ENCODE measurements around the gene KCNN3.
"Not testable (repeated sequence)": the region's sequence is repeated elsewhere in the genome, so short reads cannot be mapped to it uniquely, and the experiment has no call there.

Gene KCNN3

DNA sequence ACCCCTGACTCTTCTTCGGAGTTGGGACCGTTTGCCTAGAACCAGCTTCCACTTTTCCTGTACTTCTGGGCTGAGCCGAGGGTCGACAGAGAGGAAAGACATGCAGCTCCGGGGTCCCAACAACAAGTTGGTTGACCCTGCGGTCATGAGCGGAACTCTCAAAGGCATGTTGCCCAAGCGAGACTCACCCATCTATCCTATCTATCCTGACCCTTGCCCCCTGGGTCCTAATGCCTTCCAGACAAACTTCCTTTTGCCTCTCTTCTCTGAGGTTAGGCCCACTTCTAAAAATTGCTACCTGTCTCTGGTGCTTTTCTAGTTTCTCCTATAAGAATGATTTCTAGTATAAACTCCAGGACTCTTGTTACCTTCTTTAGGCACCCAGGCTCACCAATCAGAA, 197.8 kb downstream of the KCNN3 start:
- H3K4me3 ChIP-seq (ENCODE audit: low read depth, low read length) = not testable (repeated sequence)

- H3K4me3 ChIP-seq (ENCODE audit: low read depth, low read length) = not testable (repeated sequence)
Measured at GRCh38 chr1:154671412-154671811, 198.7 kb downstream of the KCNN3 start.

GRCh38 chr1:154670310-154671270, 199.5 kb downstream of the KCNN3 start:
- H3K4me3 ChIP-seq (ENCODE audit: low read depth, low read length) = not testable (repeated sequence)

GRCh38 chr1:154669464-154670282, 200.4 kb downstream of the KCNN3 start:
- no peak overlapping the region for H3K4me3 ChIP-seq (ENCODE audit: low read depth, low read length)

DNA sequence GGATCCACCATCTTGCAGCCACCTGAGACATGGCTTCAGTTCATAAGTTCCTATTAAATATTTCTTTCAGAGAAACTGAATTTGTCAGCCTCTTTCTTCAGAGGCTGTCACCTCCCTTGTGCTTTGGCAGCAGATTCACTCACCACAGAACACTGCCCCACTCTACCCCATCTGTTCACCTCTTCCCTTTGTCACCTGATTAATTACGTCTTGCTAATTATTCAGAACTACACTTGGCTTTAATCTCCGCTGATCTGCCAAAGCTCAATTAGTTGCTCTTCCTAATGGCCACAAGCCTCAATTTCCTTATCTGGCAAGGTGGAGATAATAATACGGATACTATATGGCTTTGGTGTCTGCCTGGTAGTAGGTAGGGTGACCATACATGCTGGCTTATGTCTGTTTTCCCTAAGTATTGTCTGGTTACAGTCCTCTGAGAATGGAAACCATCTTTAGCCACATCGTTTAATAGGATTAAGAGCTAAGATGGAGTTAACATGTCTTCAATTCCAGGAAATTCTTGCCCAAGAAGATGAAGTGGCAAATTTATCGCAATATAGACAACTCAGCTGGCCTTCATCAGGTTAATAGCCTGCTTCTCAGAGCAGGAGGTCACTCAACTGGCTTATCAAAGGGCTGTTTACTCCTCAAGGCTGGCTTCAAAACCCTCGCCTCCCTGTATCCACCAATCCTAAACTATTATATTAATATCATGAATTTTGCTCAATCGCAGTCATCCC, 203.9 kb downstream of the KCNN3 start:
- no peak overlapping the region for H3K4me3 ChIP-seq (ENCODE audit: low read depth, low read length)

- H3K4me3 ChIP-seq (ENCODE audit: low read depth, low read length) = no peak overlapping the region
Measured at GRCh38 chr1:154664331-154665002, 205.6 kb downstream of the KCNN3 start.

DNA sequence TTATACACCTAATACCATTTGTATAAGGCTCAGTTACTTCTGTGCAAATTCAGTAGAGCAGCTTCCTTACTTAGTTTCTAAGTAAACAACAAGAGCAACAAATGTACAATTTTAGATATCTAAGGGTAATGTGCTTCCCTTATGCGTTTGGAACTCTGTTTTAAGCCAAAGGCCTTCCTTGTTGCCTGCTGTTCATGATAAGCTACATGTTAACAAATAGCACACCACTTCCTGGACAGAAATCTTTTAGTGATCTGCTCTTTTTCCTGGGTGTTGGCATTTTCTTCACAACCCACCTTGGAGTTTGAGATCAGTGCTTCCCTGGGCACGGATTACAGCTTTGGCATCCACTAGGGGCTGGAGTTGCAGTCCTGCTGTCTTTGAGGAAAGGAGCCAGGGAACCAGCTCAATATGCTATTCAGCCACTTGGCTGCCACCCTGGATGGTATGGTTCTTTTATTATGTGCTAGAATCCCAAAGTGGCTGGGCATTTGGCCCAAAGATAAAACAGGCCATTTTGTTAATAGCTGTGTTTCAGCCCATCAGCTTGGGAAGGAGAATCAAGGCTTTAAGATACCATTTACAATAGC, 206.5 kb downstream of the KCNN3 start:
- no peak overlapping the region for H3K4me3 ChIP-seq (ENCODE audit: low read depth, low read length)

GRCh38 chr1:154661110-154661509, 209.0 kb downstream of the KCNN3 start:
- H3K4me3 ChIP-seq (ENCODE audit: low read depth, low read length) = no peak overlapping the region

DNA sequence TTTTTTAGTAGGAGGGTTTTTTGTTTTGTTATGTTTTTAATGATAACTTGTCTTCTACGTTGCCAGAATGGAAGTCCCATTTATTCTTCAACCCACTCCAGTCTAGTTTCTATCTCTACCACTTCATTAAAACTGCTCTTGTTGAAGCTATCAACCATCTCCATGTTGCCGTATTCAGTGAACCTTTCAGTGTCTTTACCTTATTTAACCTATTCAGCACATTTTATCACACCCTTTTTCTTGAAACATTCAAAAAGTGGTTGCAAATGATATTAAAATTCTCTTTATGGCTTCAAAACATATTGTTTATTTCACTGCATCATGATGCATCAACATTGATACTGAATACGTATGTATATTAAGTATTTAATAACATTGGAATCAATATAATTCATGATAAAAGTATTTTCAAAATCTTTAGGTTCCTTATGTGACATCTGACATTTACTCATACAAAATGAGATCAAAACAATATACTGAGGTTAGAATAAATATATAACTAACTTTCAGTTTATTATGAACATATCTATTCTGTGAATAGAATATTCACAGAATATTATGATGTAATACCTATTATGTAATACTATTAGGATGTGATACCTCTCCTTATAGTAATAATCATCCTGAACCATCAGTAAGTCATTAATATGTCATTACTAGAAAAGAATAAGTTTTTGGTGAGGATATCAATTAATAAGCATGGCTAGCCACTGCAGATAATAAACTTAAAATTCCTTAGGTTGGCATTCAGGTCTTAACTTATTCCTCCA, 210.1 kb downstream of the KCNN3 start:
- H3K4me3 ChIP-seq (ENCODE audit: low read depth, low read length) = no peak overlapping the region

DNA sequence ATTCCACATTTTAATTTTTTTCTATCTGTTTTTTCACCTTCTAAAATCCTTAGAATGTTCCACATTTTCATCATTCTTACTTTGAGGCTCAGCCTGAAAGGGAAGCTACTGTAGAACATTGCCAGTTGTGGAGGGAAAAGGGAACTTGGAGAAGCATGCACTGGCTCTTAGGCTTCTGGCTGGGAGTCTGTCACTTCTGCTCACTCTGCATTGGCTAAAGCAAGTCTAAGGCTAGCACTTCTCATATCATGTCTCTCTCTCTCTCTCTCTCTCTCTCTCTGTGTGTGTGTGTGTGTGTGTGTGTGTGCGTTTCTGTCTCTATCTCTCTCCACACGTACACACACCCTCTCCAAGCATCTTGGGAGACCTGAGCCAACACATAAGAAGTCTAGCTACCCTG, 212.5 kb downstream of the KCNN3 start:
- H3K4me3 ChIP-seq (ENCODE audit: low read depth, low read length) = no peak overlapping the region

- H3K4me3 ChIP-seq (ENCODE audit: low read depth, low read length) = no peak overlapping the region
Measured at GRCh38 chr1:154652893-154653292, 217.2 kb downstream of the KCNN3 start.

Data from iPS-11a (cell line).